Measurements from ENCODE around the gene COL19A1. TPM values are rescaled to one million over a fixed set of nuclear protein-coding genes. Genes with fewer than 3 reads are reported as not detected.

COL19A1 gene
- total and polyA plus RNA-seq, 2 experiments from 2014 or later, result not detected

- Histone ChIP-seq H2AFZ (no peak overlapping the region), H3K79me2 (replicated peaks; ENCODE audit: insufficient read depth) (no peaks in the 10 kb centered on the region), H3K9me2 (ENCODE audit: insufficient read depth) (no peaks in the 10 kb centered on the region), H3K4me3 (no peak overlapping the region), H3K27me3 (ENCODE audit: insufficient read depth) (no peaks in the 10 kb centered on the region), H4K20me1 (replicated peaks; ENCODE audit: insufficient read depth) (no peaks in the 10 kb centered on the region), H3K4me2 (no peak overlapping the region), H3F3A (replicated peaks; ENCODE audit: low read depth) (no peaks in the 10 kb centered on the region), H3K36me3 (ENCODE audit: insufficient read depth) (no peaks in the 10 kb centered on the region), H3K27ac (ENCODE audit: low read depth) (no peak overlapping the region), H3K4me1 (ENCODE audit: insufficient read depth) (no peaks in the 10 kb centered on the region)
- H3K4me3 Mint-ChIP-seq, result no peak overlapping the region
- ATAC-seq (peak; percentile 59), DNase-seq (ENCODE audit: low spot score) (no peak)
- no peaks in the 10 kb centered on the region for H3K4me1 Mint-ChIP-seq
- no peaks in the 10 kb centered on the region for H3K27me3 Mint-ChIP-seq (ENCODE audit: insufficient read depth, low read depth, poor library complexity)
- no peaks in the 10 kb centered on the region for H3K9me3 Mint-ChIP-seq
- no peaks in the 10 kb centered on the region for H3K36me3 Mint-ChIP-seq (ENCODE audit: low read depth)
- H3K27ac Mint-ChIP-seq, result no peak overlapping the region
- TF ChIP-seq ETS1 (IDR thresholded peaks at IDR 0.05), result no peak
- no peak for TF ChIP-seq CREB1 (CRISPR knock-in tag; IDR thresholded peaks at IDR 0.05; ENCODE audit: low read depth)
- no peak for TF ChIP-seq CTCF (conservative IDR thresholded peaks at IDR 0.05; ENCODE audit: low read depth in 2 of 2)
- TF ChIP-seq POLR2AphosphoS5 (IDR thresholded peaks at IDR 0.05; ENCODE audit: low read depth), result no peak
- TF ChIP-seq, protein P1, sequence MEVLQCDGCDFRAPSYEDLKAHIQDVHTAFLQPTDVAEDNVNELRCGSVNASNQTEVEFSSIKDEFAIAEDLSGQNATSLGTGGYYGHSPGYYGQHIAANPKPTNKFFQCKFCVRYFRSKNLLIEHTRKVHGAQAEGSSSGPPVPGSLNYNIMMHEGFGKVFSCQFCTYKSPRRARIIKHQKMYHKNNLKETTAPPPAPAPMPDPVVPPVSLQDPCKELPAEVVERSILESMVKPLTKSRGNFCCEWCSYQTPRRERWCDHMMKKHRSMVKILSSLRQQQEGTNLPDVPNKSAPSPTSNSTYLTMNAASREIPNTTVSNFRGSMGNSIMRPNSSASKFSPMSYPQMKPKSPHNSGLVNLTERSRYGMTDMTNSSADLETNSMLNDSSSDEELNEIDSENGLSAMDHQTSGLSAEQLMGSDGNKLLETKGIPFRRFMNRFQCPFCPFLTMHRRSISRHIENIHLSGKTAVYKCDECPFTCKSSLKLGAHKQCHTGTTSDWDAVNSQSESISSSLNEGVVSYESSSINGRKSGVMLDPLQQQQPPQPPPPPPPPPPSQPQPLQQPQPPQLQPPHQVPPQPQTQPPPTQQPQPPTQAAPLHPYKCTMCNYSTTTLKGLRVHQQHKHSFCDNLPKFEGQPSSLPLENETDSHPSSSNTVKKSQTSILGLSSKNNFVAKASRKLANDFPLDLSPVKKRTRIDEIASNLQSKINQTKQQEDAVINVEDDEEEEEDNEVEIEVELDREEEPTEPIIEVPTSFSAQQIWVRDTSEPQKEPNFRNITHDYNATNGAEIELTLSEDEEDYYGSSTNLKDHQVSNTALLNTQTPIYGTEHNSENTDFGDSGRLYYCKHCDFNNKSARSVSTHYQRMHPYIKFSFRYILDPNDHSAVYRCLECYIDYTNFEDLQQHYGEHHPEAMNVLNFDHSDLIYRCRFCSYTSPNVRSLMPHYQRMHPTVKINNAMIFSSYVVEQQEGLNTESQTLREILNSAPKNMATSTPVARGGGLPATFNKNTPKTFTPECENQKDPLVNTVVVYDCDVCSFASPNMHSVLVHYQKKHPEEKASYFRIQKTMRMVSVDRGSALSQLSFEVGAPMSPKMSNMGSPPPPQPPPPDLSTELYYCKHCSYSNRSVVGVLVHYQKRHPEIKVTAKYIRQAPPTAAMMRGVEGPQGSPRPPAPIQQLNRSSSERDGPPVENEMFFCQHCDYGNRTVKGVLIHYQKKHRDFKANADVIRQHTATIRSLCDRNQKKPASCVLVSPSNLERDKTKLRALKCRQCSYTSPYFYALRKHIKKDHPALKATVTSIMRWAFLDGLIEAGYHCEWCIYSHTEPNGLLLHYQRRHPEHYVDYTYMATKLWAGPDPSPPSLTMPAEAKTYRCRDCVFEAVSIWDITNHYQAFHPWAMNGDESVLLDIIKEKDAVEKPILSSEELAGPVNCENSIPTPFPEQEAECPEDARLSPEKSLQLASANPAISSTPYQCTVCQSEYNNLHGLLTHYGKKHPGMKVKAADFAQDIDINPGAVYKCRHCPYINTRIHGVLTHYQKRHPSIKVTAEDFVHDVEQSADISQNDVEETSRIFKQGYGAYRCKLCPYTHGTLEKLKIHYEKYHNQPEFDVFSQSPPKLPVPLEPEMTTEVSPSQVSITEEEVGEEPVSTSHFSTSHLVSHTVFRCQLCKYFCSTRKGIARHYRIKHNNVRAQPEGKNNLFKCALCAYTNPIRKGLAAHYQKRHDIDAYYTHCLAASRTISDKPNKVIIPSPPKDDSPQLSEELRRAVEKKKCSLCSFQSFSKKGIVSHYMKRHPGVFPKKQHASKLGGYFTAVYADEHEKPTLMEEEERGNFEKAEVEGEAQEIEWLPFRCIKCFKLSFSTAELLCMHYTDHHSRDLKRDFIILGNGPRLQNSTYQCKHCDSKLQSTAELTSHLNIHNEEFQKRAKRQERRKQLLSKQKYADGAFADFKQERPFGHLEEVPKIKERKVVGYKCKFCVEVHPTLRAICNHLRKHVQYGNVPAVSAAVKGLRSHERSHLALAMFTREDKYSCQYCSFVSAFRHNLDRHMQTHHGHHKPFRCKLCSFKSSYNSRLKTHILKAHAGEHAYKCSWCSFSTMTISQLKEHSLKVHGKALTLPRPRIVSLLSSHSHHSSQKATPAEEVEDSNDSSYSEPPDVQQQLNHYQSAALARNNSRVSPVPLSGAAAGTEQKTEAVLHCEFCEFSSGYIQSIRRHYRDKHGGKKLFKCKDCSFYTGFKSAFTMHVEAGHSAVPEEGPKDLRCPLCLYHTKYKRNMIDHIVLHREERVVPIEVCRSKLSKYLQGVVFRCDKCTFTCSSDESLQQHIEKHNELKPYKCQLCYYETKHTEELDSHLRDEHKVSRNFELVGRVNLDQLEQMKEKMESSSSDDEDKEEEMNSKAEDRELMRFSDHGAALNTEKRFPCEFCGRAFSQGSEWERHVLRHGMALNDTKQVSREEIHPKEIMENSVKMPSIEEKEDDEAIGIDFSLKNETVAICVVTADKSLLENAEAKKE (CRISPR knock-in tag; IDR thresholded peaks at IDR 0.05), result no peak
- TF ChIP-seq STAT1 (IDR thresholded peaks at IDR 0.05; ENCODE audit: unreplicated experiment), result no peak
- TF ChIP-seq ZNF331 (CRISPR knock-in tag; IDR thresholded peaks at IDR 0.05; ENCODE audit: low read depth), result no peak
- TF ChIP-seq, protein P2, sequence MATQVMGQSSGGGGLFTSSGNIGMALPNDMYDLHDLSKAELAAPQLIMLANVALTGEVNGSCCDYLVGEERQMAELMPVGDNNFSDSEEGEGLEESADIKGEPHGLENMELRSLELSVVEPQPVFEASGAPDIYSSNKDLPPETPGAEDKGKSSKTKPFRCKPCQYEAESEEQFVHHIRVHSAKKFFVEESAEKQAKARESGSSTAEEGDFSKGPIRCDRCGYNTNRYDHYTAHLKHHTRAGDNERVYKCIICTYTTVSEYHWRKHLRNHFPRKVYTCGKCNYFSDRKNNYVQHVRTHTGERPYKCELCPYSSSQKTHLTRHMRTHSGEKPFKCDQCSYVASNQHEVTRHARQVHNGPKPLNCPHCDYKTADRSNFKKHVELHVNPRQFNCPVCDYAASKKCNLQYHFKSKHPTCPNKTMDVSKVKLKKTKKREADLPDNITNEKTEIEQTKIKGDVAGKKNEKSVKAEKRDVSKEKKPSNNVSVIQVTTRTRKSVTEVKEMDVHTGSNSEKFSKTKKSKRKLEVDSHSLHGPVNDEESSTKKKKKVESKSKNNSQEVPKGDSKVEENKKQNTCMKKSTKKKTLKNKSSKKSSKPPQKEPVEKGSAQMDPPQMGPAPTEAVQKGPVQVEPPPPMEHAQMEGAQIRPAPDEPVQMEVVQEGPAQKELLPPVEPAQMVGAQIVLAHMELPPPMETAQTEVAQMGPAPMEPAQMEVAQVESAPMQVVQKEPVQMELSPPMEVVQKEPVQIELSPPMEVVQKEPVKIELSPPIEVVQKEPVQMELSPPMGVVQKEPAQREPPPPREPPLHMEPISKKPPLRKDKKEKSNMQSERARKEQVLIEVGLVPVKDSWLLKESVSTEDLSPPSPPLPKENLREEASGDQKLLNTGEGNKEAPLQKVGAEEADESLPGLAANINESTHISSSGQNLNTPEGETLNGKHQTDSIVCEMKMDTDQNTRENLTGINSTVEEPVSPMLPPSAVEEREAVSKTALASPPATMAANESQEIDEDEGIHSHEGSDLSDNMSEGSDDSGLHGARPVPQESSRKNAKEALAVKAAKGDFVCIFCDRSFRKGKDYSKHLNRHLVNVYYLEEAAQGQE (IDR thresholded peaks at IDR 0.05; ENCODE audit: unreplicated experiment), result no peak
- no peak for TF ChIP-seq EZH2phosphoT487 (IDR thresholded peaks at IDR 0.05; ENCODE audit: unreplicated experiment)
- TF ChIP-seq NANOG (IDR thresholded peaks at IDR 0.05; ENCODE audit: borderline replicate concordance), result no peak
- no peak for TF ChIP-seq EZH2 (IDR thresholded peaks at IDR 0.05; ENCODE audit: low read depth, unreplicated experiment)
Measured at GRCh38 chr6:69848552-69848951, 17.8 kb upstream of the COL19A1 start.

All from GM23338 (cell line).